Panc1 (cell line): ENCODE measurements around the gene LRRC23. TPM values are rescaled to one million over a fixed set of nuclear protein-coding genes. Genes with fewer than 3 reads are reported as not detected.
A peak's percentile ranks its signal among the peaks of the same experiment; 100 is the strongest.

ENCODE experiments used
- ATAC-seq: fragments of 200-7000 bp; cut with Tn5 transposase; 2 replicates; pipeline ENCODE4 v1.9.1; 2020; ENCODE audit warnings: mild to moderate bottlenecking, moderate library complexity
- BruUV-seq: library from RNA; stranded (reverse); fragments of 400-500 nt; replicated peaks from 2 replicates; lab custom pipeline; 2021; lab: Mats Ljungman, UMichigan
- CTCF ChIA-PET: fragments of 300-600 bp; sonication (Branson Sonifier 250); formaldehyde crosslinking; loops from one replicate; lab custom pipeline; 2022; ENCODE audit warnings: antibody characterized with exemption; lab: Charles Lee
- POLR2A ChIA-PET: fragments of 300-600 bp; sonication (Branson Sonifier 250); formaldehyde crosslinking; loops from one replicate; lab custom pipeline; 2022; ENCODE audit warnings: antibody characterized with exemption; lab: Charles Lee
- DNase-seq: peaks from one replicate; pipeline ENCODE4 v3.0.0-alpha.2; 2010; ENCODE audit warnings: low read depth, low spot score
- H3K27ac ChIP-seq: 2 replicates; pipeline ENCODE4 v1.5.1; 2011; ENCODE audit warnings: mild to moderate bottlenecking, low read length, inconsistent platforms
- H3K27me3 ChIP-seq: fragments of 200-500 bp; sonication (Bioruptor generic); 2 replicates; pipeline ENCODE4 v1.6.0; 2014; ENCODE audit warnings: low read length, inconsistent platforms; ENCODE audit not compliant: control insufficient read depth, insufficient read depth
- H3K36me3 ChIP-seq: fragments of 200-500 bp; sonication (Bioruptor generic); 2 replicates; pipeline ENCODE4 v1.5.1; 2014; ENCODE audit warnings: inconsistent platforms, mild to moderate bottlenecking, low read length, moderate library complexity; ENCODE audit not compliant: control insufficient read depth, insufficient read depth
- H3K4me1 ChIP-seq: 2 replicates; pipeline ENCODE4 v1.5.1; 2011; ENCODE audit warnings: inconsistent platforms, mild to moderate bottlenecking, low read length, moderate library complexity; ENCODE audit not compliant: control insufficient read depth, insufficient read depth
- H3K4me3 ChIP-seq, 2 experiments: 2 replicates each; pipeline ENCODE4 v1.5.1; 2011 to 2012; ENCODE audit warnings: low read depth in 2 of 2, low read length in 2 of 2, mild to moderate bottlenecking in 2 of 2, inconsistent platforms in 1 of 2, moderate library complexity in 1 of 2
- H3K9me3 ChIP-seq: fragments of 200-500 bp; sonication (Bioruptor generic); 2 replicates; pipeline ENCODE4 v1.5.1; 2014; ENCODE audit warnings: low read depth, mild to moderate bottlenecking, inconsistent platforms, low read length, moderate library complexity; ENCODE audit not compliant: control insufficient read depth, insufficient read depth
- CTCF ChIP-seq: fragments of 450-650 bp; IDR thresholded peaks from 2 replicates; pipeline ENCODE4 v1.5.1; 2017; ENCODE audit warnings: mild to moderate bottlenecking
- POLR2AphosphoS5 ChIP-seq: IDR thresholded peaks from 2 replicates; pipeline ENCODE4 v1.6.1; 2012; ENCODE audit warnings: mild to moderate bottlenecking, low read depth, low read length, moderate library complexity
- SIN3A ChIP-seq: IDR thresholded peaks from 2 replicates; pipeline ENCODE4 v1.6.1; 2012; ENCODE audit warnings: low read depth, mild to moderate bottlenecking, low read length, moderate library complexity, borderline replicate concordance; ENCODE audit not compliant: insufficient read depth
- TCF7L2 ChIP-seq: IDR thresholded peaks from 2 replicates; pipeline ENCODE4 v1.6.1; 2011; ENCODE audit warnings: mild to moderate bottlenecking, low read depth, low read length, inconsistent platforms
- in situ Hi-C: cut with HindIII; loops from 2 replicates; pipeline ENCODE4 v1.10.0; 2016; ENCODE audit warnings: low sequenced_read_pairs, low pct_unique_long_range_greater_than_20kb
- intact Hi-C: fragments of 100-400 bp; cut with micrococcal nuclease; formaldehyde crosslinking; loops from one replicate; pipeline ENCODE4 v1.10.0; 2022; ENCODE audit not compliant: unreplicated experiment
- total RNA-seq: library from RNA; stranded (reverse); gene quantifications from one replicate; pipeline ENCODE4 v1.2.1, GENCODE V29; 2021; ENCODE audit not compliant: unreplicated experiment
- TF ChIP-seq, protein P1 (sequence below), 2 experiments: IDR thresholded peaks; 2 replicates each; pipeline ENCODE4 v1.6.1; 2011 to 2012; ENCODE audit warnings: low read depth in 2 of 2, control low read depth in 1 of 2, low read length in 1 of 2, mild to moderate bottlenecking in 1 of 2, moderate library complexity in 1 of 2; ENCODE audit not compliant: insufficient read depth in 1 of 2

The LRRC23 gene
- total RNA-seq, 1 experiment from 2014 or later, result 6.5 TPM

GRCh38 chr12:6943389-6943721 lies 38.7 kb downstream of the LRRC23 start:
- TF ChIP-seq SIN3A, result no peak
- TF ChIP-seq, protein P1, sequence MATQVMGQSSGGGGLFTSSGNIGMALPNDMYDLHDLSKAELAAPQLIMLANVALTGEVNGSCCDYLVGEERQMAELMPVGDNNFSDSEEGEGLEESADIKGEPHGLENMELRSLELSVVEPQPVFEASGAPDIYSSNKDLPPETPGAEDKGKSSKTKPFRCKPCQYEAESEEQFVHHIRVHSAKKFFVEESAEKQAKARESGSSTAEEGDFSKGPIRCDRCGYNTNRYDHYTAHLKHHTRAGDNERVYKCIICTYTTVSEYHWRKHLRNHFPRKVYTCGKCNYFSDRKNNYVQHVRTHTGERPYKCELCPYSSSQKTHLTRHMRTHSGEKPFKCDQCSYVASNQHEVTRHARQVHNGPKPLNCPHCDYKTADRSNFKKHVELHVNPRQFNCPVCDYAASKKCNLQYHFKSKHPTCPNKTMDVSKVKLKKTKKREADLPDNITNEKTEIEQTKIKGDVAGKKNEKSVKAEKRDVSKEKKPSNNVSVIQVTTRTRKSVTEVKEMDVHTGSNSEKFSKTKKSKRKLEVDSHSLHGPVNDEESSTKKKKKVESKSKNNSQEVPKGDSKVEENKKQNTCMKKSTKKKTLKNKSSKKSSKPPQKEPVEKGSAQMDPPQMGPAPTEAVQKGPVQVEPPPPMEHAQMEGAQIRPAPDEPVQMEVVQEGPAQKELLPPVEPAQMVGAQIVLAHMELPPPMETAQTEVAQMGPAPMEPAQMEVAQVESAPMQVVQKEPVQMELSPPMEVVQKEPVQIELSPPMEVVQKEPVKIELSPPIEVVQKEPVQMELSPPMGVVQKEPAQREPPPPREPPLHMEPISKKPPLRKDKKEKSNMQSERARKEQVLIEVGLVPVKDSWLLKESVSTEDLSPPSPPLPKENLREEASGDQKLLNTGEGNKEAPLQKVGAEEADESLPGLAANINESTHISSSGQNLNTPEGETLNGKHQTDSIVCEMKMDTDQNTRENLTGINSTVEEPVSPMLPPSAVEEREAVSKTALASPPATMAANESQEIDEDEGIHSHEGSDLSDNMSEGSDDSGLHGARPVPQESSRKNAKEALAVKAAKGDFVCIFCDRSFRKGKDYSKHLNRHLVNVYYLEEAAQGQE (IDR thresholded peaks at IDR 0.05; ENCODE audit: insufficient read depth in 1 of 2, low read depth in 2 of 2, low read length in 1 of 2), result no peak
- no peak for TF ChIP-seq POLR2AphosphoS5
- TF ChIP-seq TCF7L2, result no peak
- no peak for TF ChIP-seq CTCF
- CTCF ChIA-PET, result no interaction called here
- Histone ChIP-seq H3K36me3 (no peaks in the 10 kb centered on the region; the same call in 1 of the 2 replicates), H3K27ac (peak overlapping the region; percentile 95), H3K4me1 (peaks cover 42% of the 10 kb centered on the region), H3K27me3 (no peaks in the 10 kb centered on the region), H3K9me3 (no peaks in the 10 kb centered on the region), H3K4me3 (peak overlapping the region; percentile 34 to 64)
- in situ Hi-C loops, result no loop called here
- no TSS peak for BruUV-seq
- intact Hi-C loops, result loop anchor here (10.0 kb wide), 1 partner anchor 171 kb away; no protein-coding TSS in a partner anchor
- ATAC-seq (peak; percentile 51), DNase-seq (peak; percentile 81)
- POLR2A ChIA-PET, result interaction anchor here (1.0 to 1.7 kb wide), 3 partner anchors 9 to 21 kb away, joined by 4 to 9 read pairs (median 8); no protein-coding TSS in a partner anchor

GRCh38 chr12:6943722-6944380 lies 39.2 kb downstream of the LRRC23 start, which contains the start of the genes C12orf57 and RNU7-1:
Gene C12orf57 (plus strand): TSS chr12:6944022. CDS start chr12:6944122, 100 bp downstream.
Gene RNU7-1 (plus strand): TSS chr12:6943816.
- DNase-seq, result peak; percentile 88
- peaks cover 41% of the 10 kb centered on the region for H3K4me1 ChIP-seq
- ATAC-seq, result peak; percentile 78
- BruUV-seq, result TSS peak; percentile 96
- peak within 1 kb of the TSS; percentile 64 to 72 for H3K4me3 ChIP-seq
- no peaks in the 10 kb centered on the region for H3K27me3 ChIP-seq
- peak within 1 kb of the TSS; percentile 95 for H3K27ac ChIP-seq
- in situ Hi-C loops (no loop called here), intact Hi-C loops (loop anchor here (10.0 kb wide), 1 partner anchor 171 kb away; no protein-coding TSS in a partner anchor)
- ChIA-PET POLR2A (interaction anchor here (0.6 to 1.7 kb wide), 4 partner anchors 10 to 169 kb away, joined by 4 to 9 read pairs (median 8); no protein-coding TSS in a partner anchor), CTCF (interaction anchor here (0.6 to 0.7 kb wide), 2 partner anchors 18 to 53 kb away, joined by 3 to 6 read pairs; no protein-coding TSS in a partner anchor)
- no peaks in the 10 kb centered on the region; the same call in 1 of the 2 replicates for H3K36me3 ChIP-seq
- H3K9me3 ChIP-seq, result no peaks in the 10 kb centered on the region
- TF ChIP-seq POLR2AphosphoS5 (peak; percentile 100), CTCF (no peak), SIN3A (peak; percentile 96), TCF7L2 (no peak; the same call in 1 of the 2 replicates)
- TF ChIP-seq, protein P1 (IDR thresholded peaks at IDR 0.05; ENCODE audit: insufficient read depth in 1 of 2, low read depth in 2 of 2, low read length in 1 of 2), result no peak
